Ureter (tissue), 1 donor: ENCODE measurements around the gene HMCN1. TPM values are rescaled to one million over a fixed set of nuclear protein-coding genes. Genes with fewer than 3 reads are reported as not detected.

ENCODE experiments used
- DNase-seq: peaks from one replicate; pipeline ENCODE4 v3.0.0-alpha.2; 2020; ENCODE audit warnings: low spot score
- total RNA-seq: library from RNA; stranded (reverse); gene quantifications from one replicate; pipeline ENCODE4 v1.2.4, GENCODE V29; 2023
- donor health status: DM: yes; HTN: yes; CAD: no.

HMCN1 gene
- total RNA-seq, 1 donor from 2014 or later = 4.7 TPM

GRCh38 chr1:186030453-186030852, 296.3 kb downstream of the HMCN1 start:
- DNase-seq = no peak

- DNase-seq = no peak
Measured at GRCh38 chr1:186033847-186034271, 299.7 kb downstream of the HMCN1 start.

GRCh38 chr1:186042230-186042629, 308.0 kb downstream of the HMCN1 start:
- no peak for DNase-seq

DNA sequence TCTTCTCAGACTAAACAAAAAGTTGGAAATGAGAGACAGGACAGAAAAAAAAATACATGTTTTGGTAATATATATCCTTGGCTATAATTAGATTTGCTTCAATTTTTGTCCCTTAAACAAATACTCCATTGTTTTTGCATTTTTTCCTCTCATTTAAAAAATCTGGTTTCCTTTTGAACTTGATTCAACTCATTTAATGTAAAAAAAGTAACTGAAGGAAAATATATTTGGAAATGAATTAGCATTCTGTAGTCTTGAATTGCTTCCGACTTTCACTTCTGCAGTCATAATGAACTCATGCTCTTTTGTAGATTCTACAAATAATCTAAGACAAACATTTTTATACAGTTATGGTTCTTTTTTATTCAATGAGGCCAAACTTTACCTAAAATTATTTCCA, 309.1 kb downstream of the HMCN1 start:
- no peak for DNase-seq

DNA sequence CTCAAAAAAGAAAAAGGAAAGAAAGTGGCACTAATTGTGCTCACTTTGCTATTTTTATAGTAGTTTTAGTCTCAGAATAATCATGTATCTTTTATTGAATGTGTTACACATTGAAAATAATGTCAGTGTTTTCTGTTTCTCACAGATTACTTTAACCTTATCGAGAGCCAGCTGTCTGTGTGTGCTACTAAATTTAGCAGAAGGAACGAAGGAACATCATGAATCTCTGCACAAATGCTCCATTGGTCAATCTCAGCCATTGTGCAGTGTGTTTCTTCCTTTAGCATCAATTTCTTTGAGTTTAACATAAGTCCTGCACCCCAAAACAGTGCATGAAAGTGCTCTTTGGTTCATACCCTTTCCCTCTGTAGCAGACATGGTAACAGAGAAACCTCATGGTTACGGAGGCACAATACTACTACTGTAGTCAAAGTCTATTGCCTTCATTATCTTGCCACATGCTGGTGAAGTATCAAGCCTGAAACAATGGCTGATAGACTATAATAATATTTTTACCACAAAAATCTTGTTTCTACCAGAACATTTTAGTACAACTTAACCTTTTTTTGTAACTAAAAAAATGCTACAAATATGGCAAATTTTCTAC, 310.0 kb downstream of the HMCN1 start:
- DNase-seq = no peak

DNA sequence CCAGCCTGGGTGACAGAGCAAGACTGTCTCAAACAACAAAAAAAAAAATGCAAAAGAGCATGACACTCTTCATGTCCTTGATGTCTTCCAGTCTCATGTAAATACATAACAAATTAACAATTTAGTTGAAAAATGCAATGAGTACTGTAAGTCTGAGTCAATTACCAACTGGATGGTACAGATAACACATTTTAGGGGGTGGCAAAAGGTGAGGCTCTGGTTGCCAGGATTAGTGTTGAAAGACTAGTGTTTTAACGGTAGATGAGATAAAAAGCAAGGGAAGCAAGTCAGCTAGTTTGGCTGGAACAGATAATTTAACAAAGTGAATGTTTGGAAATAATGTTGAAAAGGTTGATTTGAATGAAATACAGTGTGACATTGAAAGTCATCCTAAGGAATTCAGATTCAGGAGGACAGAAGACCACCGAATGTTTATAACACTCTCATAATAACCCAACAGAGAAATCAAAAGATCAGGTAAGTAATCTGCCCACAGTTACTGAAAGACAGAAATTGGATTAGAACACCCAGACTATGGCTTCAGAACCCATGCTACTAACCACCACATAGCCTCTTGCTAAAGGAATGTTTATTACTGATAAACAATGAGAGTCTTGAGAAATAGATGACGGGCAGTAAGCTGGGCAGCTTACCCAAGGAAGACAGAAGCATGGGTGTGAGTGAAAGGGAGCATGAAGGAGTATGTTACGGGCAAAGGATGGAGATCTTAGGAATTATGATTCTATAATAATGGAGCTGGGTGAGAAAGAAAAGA, 312.4 kb downstream of the HMCN1 start:
- no peak for DNase-seq

GRCh38 chr1:186050360-186050759, 316.2 kb downstream of the HMCN1 start:
- no peak for DNase-seq

DNA sequence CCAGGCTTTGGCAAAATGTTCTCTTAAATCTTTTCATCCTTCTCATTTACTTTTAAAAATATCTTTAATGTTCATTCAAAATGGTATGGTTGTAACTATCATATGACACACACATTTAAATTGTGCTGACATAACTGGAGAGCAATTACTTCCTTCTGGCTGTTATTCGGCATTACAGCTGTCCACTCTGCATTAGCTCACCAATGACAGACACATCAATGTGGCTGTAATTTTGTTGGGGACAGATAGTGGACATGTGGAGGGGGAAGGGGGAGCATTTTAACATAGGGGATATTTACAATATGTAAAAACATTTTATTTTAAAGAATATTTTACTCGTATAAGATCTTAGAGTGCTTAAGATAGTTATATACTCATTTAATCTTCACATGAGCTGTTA, 319.8 kb downstream of the HMCN1 start:
- no peak for DNase-seq

GRCh38 chr1:186054932-186055331, 320.7 kb downstream of the HMCN1 start:
- DNase-seq = no peak

- DNase-seq = no peak
Measured at GRCh38 chr1:186055846-186056245, 321.7 kb downstream of the HMCN1 start.

DNA sequence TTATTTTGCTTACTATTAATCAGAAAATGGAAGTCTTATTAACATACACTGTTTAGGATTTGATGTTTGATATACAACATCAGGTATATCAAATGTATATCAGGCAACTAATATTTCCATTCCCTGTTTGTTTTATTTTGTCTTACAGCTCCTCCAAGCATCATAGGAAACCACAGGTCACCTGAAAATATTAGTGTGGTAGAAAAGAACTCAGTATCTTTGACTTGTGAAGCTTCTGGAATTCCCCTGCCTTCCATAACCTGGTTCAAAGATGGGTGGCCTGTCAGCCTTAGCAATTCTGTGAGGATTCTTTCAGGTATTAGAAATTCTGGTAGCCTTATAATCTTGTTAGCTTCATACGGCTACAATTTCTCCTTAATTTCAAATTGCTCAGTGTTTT, 322.9 kb downstream of the HMCN1 start:
- no peak for DNase-seq

GRCh38 chr1:186059311-186059710, 325.1 kb downstream of the HMCN1 start:
- DNase-seq = no peak

- DNase-seq = no peak
Measured at GRCh38 chr1:186059752-186060151, 325.6 kb downstream of the HMCN1 start.

GRCh38 chr1:186060226-186060625, 326.0 kb downstream of the HMCN1 start:
- DNase-seq = no peak

GRCh38 chr1:186063091-186063657, 329.0 kb downstream of the HMCN1 start:
- no peak for DNase-seq

DNA sequence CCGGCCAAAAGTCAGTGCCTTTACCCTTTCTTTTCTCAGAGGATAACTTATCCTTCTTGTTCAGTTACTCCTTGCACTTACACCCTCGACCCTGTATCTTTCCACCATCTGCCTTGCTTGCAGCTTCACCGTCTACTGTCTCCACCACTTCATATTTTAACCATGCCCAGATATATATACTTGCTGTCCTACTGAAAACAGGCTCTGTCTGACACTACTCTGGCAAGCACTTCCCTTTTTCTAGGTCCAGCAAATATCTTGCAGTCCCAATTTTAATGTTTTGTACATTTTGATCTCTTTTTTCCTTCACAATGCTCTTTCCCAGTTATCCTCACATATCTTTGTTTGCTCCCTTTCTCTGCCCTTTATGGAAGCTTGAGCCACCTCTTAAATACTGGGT, 332.2 kb downstream of the HMCN1 start:
- no peak for DNase-seq

DNA sequence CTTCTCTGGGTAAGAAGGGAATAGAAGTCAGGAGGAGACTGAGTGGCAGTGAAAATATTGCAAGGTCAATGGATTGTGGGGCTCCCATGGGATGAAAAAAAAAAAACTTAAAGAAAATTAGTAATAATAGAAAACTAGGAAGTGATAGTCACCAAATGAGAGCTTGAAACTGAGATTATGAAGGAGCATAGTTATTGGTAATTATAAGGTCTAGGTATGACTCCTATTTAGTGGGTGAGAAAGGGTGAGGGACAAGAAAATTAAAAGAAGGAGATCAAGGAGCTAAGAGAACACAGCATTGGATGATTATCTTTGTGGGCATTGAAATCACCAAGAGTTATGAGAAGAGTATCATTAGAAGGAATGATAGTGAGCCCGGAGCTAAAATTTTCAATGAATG, 339.5 kb downstream of the HMCN1 start:
- no peak for DNase-seq

DNA sequence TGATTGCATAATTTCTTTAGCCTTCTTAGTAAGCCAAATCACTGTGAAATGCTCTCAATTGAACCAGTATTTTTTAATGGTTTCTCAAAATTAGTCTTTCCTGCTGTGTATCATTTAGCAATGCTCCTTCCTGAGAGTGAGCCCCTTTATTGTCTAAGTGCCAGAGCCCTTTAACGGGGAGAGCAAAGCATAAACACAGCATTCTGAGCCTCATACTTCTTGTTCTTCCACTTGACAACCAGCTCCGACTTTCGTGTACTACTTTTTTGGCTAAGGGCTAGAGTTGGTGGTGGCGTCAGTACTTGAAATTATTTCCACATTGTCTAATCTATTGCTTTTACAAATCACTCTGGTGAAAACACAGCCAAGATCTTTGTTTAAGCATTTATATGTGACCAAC, 341.8 kb downstream of the HMCN1 start:
- DNase-seq = no peak

- DNase-seq = no peak
Measured at GRCh38 chr1:186078245-186078644, 344.1 kb downstream of the HMCN1 start.

DNA sequence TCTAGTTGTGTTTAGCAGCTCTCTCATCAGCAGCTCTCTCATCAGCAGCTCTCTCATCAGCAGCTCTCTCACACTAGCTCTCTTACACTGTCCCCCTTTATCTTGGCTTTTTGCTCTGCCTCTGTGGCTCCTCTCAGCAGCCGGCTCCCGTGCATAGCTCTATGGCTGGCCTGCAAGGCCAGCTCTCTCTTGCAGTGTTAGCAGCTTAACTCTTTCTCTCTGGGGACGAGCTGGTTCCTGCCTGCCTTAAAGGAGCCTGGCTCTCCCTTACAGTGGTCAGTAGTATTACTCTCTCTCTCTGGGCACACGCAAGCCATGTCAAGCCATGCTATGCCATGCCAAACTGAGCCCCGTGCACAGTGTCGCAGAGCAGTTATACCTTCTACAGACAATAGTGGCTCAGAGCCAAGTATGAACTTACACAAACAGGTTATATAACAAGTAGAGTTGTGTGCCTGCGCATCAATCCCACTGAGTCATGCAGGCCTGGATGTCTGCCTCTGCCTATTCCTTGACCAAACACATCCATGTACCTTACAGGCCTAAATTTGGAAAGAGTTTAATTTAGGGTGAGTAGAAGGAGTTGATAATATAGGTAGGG, 345.0 kb downstream of the HMCN1 start:
- DNase-seq = no peak

- DNase-seq = peak; percentile 89
Measured at GRCh38 chr1:186082235-186082937, 348.2 kb downstream of the HMCN1 start.

DNA sequence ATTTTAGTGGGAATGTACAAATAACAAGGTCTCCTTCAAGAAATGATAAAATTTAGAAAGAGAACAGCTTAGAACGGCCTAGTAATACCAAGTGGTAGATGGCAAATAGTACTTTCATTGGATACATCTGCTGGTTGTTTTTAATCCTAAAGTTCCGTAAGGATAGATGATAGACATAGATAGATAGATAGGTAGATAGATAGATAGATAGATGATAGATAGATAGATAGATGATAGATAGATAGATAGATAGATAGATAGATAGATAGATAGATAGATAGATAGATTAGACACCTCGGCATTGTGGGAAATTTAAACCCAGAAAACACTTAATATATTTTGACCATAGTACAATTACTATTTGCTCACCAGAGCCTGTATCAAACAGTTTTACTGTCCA, 352.4 kb downstream of the HMCN1 start:
- DNase-seq = no peak
